ENCODE measurements around the gene FIGN.

FIGN gene

GRCh38 chr2:163553601-163554000 lies 182.2 kb downstream of the FIGN start:
- no peak for FAIRE-seq

- FAIRE-seq: no peak
Observed at GRCh38 chr2:163552758-163553157, 183.1 kb downstream of the FIGN start.

DNA sequence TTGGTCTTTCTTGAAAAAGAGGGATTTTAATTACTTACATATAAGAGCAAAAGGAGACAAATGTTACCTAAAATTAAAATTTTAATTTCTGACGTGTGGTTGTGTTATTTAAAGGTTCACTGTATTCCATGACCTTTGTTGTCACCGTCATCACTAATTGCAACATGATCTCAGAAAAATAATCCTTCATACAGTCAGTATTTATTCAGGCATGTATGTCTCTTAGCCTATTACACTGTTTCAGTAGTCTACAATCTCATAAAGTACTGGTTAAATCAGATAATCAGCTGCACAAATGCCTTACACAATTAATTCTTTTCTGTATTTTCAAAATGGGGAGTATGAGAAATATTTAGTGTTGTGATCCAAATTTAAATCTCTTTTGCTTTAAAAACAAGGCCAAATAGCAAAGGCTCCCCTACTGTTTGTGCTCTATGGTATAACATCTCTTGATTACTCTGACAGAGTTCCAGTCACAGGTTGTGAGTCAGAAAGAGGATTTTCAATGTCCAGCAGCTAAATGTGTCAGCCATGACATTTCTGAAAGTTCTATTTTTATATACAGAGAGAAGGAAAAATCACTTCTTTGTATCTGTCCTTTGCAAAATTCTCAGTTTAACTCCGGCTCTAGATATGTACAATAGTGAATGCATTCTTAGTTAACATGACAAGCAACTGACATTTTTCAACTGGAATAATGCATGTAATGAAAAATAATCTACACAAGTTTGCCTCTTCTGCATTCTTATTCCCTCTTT lies 184.0 kb downstream of the FIGN start:
- FAIRE-seq: no peak

DNA sequence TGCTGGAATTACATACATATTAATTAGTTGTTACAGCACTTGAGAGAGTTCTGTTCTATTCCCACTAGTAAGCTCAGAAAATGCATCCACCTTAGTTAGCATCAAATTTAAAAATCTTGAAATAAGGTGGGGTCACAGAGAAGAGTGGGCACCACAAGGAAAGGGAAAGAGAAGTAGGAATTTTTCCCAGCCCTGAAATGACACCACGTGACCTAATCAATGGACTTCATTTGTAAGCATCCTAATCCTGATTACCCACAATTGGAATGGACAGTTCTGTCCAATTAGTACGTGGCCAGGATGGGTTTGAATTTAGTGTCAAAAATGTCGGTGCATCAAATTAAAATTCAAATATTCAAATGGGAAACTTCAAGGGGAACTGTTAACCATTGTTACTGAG lies 186.8 kb downstream of the FIGN start:
- FAIRE-seq: no peak
